C4-2B (cell line): ENCODE data around the gene SLC35G4.

ENCODE experiments used
- H3K27ac ChIP-seq: fragments of 450-650 bp; 2 replicates; pipeline ENCODE4 v1.5.1; 2017
- ZFX ChIP-seq: fragments of 450-650 bp; IDR thresholded peaks from 2 replicates; pipeline ENCODE4 v1.6.1; 2017
- TF ChIP-seq, protein P1 (sequence below): fragments of 450-650 bp; conservative IDR thresholded peaks from 2 replicates; pipeline ENCODE4 v1.5.1; 2017; ENCODE audit warnings: mild to moderate bottlenecking

Gene SLC35G4

DNA sequence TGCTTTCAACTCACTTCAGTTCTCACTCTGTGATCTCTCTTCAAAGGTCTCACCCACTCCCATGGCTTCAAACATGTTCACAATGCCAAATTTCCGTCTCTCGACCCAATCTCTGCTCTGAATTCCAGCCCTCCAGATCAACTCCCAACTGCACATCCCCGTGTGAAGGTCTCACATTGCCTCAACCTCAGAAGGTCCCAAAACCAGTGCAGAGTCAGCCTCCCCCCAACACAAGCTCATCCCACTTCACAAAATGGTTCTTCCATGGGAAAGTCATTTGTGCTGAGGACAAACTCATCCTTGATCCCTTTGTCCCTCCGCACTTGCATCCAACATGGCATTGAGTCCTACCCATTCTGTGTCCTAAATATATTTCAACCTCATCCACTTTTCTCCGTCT, 48.6 kb downstream of the SLC35G4 start:
- TF ChIP-seq, protein P1, sequence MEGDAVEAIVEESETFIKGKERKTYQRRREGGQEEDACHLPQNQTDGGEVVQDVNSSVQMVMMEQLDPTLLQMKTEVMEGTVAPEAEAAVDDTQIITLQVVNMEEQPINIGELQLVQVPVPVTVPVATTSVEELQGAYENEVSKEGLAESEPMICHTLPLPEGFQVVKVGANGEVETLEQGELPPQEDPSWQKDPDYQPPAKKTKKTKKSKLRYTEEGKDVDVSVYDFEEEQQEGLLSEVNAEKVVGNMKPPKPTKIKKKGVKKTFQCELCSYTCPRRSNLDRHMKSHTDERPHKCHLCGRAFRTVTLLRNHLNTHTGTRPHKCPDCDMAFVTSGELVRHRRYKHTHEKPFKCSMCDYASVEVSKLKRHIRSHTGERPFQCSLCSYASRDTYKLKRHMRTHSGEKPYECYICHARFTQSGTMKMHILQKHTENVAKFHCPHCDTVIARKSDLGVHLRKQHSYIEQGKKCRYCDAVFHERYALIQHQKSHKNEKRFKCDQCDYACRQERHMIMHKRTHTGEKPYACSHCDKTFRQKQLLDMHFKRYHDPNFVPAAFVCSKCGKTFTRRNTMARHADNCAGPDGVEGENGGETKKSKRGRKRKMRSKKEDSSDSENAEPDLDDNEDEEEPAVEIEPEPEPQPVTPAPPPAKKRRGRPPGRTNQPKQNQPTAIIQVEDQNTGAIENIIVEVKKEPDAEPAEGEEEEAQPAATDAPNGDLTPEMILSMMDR: no peak
- no peak for TF ChIP-seq ZFX
- H3K27ac ChIP-seq: no peak overlapping the region

DNA sequence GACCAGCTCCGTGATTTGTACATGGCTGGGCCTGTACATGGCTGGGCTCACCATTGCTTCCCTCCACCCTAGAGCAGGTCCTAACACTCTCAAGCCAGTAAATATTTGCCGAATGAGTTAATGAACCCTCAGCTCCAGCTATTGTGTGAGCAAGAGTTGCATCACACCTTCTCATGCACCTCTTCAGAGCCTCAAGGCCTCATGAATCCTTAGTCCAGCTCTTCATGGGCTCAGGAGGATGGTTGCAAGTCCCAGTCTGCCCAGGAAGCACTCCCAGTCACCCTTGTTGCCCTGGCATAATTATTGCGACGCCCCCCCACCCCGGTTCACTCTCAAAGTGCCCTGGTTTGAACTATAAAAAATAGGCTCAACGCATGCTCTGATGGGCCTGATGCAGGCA, 49.6 kb downstream of the SLC35G4 start:
- TF ChIP-seq ZFX: no peak
- TF ChIP-seq, protein P1: no peak
- no peak overlapping the region for H3K27ac ChIP-seq
